ENCODE results near the gene GNG3. TPM values are rescaled to one million over a fixed set of nuclear protein-coding genes. Genes with fewer than 3 reads are reported as not detected.
A peak's percentile ranks its signal among the peaks of the same experiment; 100 is the strongest.

The GNG3 gene
- total RNA-seq, 4 donors from 2014 or later, result 0.52 TPM; not detected in 3

DNA sequence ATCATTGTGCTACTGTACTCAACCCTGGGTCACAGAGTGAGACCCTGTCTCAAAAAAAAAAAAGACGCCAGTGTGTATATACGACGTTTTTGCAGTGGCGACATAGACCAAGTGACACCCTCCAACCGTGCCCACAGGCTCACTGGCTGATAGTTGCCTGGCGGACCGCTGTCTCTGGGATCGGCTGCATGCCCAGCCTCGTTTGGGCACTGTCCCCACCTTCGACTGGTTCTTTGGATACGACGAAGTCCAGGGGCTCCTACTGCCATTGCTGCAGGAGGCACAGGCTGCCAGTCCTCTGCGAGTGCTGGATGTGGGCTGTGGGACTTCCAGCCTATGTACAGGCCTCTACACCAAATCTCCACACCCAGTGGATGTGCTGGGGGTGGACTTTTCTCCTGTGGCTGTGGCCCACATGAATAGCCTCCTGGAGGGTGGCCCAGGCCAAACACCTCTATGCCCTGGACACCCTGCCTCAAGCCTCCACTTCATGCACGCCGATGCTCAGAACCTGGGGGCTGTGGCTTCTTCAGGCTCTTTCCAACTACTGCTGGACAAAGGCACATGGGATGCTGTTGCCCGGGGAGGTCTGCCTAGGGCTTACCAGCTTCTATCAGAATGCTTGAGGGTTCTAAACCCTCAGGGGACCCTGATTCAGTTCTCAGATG, 41.1 kb upstream of the GNG3 start:
- peaks cover 9 to 12% of the 10 kb centered on the region in 2 donors for H3K4me1 ChIP-seq

DNA sequence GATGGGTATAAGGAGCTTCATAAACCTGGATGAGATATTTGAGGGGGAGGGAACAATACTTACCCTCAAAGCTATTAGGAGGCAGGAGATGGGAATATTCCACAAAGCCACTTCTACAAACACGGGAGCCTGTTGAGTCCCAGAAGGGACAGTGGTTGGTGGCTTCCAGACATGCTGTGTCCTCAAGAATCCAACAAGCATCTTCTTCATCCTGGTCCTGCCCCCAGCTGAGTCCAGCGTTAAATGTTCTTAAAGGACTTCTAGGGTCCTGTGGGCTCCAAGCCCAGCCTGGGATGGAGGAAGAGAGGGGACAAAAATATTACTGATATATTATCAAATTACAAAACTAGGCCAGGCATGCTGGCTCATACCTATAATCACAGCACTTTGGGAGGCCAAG, 40.0 kb upstream of the GNG3 start:
- no peak overlapping the region for H3K4me3 ChIP-seq
- intact Hi-C loops (cut with DNase I; ENCODE audit: low total_unique reads), result no loop called here
- H3K27ac ChIP-seq, result peak overlapping the region; percentile 7 to 12
- no peak for DNase-seq
- no peaks in the 10 kb centered on the region for H3K36me3 ChIP-seq
- no peaks in the 10 kb centered on the region for H3K9me3 ChIP-seq
- TF ChIP-seq POLR2A (IDR thresholded peaks at IDR 0.05), result no peak
- TF ChIP-seq, protein P1, sequence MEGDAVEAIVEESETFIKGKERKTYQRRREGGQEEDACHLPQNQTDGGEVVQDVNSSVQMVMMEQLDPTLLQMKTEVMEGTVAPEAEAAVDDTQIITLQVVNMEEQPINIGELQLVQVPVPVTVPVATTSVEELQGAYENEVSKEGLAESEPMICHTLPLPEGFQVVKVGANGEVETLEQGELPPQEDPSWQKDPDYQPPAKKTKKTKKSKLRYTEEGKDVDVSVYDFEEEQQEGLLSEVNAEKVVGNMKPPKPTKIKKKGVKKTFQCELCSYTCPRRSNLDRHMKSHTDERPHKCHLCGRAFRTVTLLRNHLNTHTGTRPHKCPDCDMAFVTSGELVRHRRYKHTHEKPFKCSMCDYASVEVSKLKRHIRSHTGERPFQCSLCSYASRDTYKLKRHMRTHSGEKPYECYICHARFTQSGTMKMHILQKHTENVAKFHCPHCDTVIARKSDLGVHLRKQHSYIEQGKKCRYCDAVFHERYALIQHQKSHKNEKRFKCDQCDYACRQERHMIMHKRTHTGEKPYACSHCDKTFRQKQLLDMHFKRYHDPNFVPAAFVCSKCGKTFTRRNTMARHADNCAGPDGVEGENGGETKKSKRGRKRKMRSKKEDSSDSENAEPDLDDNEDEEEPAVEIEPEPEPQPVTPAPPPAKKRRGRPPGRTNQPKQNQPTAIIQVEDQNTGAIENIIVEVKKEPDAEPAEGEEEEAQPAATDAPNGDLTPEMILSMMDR (IDR thresholded peaks at IDR 0.05), result no peak
- H3K4me1 ChIP-seq, result peaks cover 9 to 12% of the 10 kb centered on the region in 2 donors
- H3K27me3 ChIP-seq, result no peaks in the 10 kb centered on the region

More for the DNA sequence above, 41.1 kb upstream of the GNG3 start:
- Histone ChIP-seq H3K27ac (peak overlapping the region; percentile 88 to 89), H3K9me3 (no peaks in the 10 kb centered on the region), H3K27me3 (no peaks in the 10 kb centered on the region), H3K36me3 (no peaks in the 10 kb centered on the region), H3K4me3 (peak overlapping the region; percentile 75 to 92)
- DNase-seq, result no peak
- intact Hi-C loops (cut with DNase I; ENCODE audit: low total_unique reads), result no loop called here
- TF ChIP-seq POLR2A (IDR thresholded peaks at IDR 0.05), result no peak
- TF ChIP-seq, protein P1 (IDR thresholded peaks at IDR 0.05), result no peak

DNA sequence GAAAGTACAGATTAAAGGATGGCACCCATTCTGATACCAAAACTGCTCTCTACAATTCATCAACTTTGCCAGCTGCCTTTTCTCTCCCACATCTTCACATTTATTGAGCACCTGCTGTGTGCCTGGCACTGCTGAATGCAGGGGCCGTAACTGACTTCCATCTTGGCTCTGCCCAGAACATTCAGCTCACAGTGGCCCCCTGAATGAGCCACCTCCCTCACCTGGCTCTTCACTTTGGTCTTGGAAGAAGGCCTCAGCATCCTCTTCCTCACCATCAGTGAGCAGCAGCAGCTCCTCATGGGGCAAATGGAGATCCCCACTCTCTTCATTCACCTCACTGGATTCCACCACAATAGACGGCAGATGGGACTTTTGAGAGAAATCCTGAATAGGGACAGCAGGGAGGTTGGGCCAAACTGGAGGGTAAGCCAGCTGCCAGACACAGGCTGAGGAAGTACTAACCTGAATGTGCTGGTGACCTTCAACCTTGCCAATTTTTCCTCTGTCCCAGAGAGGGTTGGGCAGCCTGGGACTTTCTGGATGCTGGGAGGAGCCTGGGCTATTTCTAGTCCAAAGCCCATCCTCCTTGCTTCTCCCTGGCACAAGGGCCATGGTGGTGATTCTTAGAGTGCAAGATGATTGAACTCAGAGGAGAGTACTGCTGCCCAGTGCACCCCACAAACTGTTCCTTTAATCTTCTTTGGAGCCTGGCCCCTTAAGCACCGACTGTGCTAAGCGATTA, 37.9 kb upstream of the GNG3 start:
- Histone ChIP-seq H3K9me3 (no peaks in the 10 kb centered on the region), H3K27ac (no peak overlapping the region), H3K36me3 (no peaks in the 10 kb centered on the region), H3K27me3 (no peaks in the 10 kb centered on the region), H3K4me1 (peaks cover 9 to 15% of the 10 kb centered on the region in 2 donors), H3K4me3 (no peak overlapping the region)
- TF ChIP-seq, protein P1 (IDR thresholded peaks at IDR 0.05), result no peak
- no peak for TF ChIP-seq POLR2A (IDR thresholded peaks at IDR 0.05)
- intact Hi-C loops (cut with DNase I; ENCODE audit: low total_unique reads), result no loop called here
- DNase-seq, result no peak

DNA sequence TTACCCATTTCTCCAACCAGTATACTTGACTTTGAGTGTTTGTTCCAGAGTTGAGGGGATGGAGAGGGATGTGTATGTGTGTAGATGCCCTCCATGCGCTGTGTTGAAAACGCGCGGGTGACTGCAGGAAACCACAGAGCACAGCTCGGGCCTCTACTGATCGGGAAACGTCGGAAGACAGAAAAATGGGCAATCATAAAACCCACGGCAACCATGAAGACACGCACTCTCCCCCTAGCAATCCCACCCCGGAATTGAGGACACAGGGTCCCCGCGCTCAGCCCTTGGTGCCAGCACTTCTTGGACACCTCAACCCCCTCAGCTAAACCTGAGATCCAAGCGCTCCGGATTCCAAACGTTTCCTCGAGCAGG, 36.3 kb upstream of the GNG3 start:
- no peaks in the 10 kb centered on the region for H3K27me3 ChIP-seq
- H3K9me3 ChIP-seq, result no peaks in the 10 kb centered on the region
- H3K4me3 ChIP-seq, result peak overlapping the region; percentile 70 to 73
- DNase-seq, result no peak
- intact Hi-C loops (cut with DNase I; ENCODE audit: low total_unique reads), result no loop called here
- peak overlapping the region; percentile 82 to 87 for H3K27ac ChIP-seq
- no peaks in the 10 kb centered on the region for H3K36me3 ChIP-seq
- H3K4me1 ChIP-seq, result peaks cover 9 to 12% of the 10 kb centered on the region in 2 donors
- TF ChIP-seq, protein P1 (IDR thresholded peaks at IDR 0.05), result no peak
- no peak for TF ChIP-seq POLR2A (IDR thresholded peaks at IDR 0.05)

Measured in uterus (tissue), 4 donors.